PC-3 (cell line): ENCODE data around the gene ACP2.

Experiments used
- EZH2 ChIP-seq: fragments of 300-600 bp; sonication (generic); IDR thresholded peaks from one replicate; pipeline ENCODE4 v1.6.1; 2017; ENCODE audit warnings: antibody characterized with exemption, mild to moderate bottlenecking, low read length; ENCODE audit not compliant: unreplicated experiment
- EZH2phosphoT487 ChIP-seq: fragments of 300-600 bp; sonication (generic); IDR thresholded peaks from 2 replicates; pipeline ENCODE4 v1.6.1; 2018; ENCODE audit warnings: mild to moderate bottlenecking, antibody characterized with exemption, low read length, borderline replicate concordance
- TF ChIP-seq, protein P1 (sequence below): fragments of 300-600 bp; sonication (generic); conservative IDR thresholded peaks from 2 replicates; pipeline ENCODE4 v1.5.1; 2017; ENCODE audit warnings: antibody characterized with exemption, low read depth, mild to moderate bottlenecking, low read length

DNA sequence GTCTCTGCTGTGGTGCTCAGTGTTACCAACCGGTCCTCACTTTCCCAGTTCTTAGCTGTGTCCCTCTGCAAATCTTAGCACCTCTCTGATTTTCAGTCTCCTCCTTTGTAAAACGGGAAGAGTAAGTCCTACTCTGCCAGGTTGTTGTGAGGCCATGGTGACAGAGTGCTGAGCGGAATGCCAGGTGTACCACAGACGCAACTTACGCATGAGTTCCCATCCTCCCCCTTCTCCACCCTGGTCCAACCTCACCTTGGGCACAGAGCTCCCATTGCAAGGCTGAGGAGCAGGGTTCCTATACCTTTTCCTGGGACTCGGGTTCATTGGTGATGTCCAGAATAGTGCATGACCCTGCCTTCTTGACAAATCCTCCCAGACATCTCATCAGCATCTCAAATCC is 41.2 kb downstream of the ACP2 start:
- TF ChIP-seq, protein P1, sequence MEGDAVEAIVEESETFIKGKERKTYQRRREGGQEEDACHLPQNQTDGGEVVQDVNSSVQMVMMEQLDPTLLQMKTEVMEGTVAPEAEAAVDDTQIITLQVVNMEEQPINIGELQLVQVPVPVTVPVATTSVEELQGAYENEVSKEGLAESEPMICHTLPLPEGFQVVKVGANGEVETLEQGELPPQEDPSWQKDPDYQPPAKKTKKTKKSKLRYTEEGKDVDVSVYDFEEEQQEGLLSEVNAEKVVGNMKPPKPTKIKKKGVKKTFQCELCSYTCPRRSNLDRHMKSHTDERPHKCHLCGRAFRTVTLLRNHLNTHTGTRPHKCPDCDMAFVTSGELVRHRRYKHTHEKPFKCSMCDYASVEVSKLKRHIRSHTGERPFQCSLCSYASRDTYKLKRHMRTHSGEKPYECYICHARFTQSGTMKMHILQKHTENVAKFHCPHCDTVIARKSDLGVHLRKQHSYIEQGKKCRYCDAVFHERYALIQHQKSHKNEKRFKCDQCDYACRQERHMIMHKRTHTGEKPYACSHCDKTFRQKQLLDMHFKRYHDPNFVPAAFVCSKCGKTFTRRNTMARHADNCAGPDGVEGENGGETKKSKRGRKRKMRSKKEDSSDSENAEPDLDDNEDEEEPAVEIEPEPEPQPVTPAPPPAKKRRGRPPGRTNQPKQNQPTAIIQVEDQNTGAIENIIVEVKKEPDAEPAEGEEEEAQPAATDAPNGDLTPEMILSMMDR, result no peak
- TF ChIP-seq EZH2 (no peak), EZH2phosphoT487 (no peak)
